HL-60 (cell line): ENCODE data around the gene SLC27A2.

Source experiments
- DNase-seq, 2 experiments: peaks; one replicate each; pipeline ENCODE4 v3.0.0-alpha.2; 2010 to 2020; ENCODE audit warnings: low read depth in 1 of 2, low spot score in 1 of 2
- H3K27ac ChIP-seq: fragments of 250-450 bp; sonication (Bioruptor Pico); replicated peaks from 2 replicates; pipeline ENCODE4 v1.5.1; 2020; ENCODE audit warnings: mild to moderate bottlenecking, moderate library complexity
- H3K27me3 ChIP-seq: fragments of 250-450 bp; sonication (Bioruptor Pico); 2 replicates; pipeline ENCODE4 v1.5.1; 2021; ENCODE audit warnings: mild to moderate bottlenecking, moderate library complexity; ENCODE audit not compliant: insufficient read depth, poor library complexity, severe bottlenecking
- H3K4me3 ChIP-seq: replicated peaks from 2 replicates; pipeline ENCODE4 v1.5.1; 2011; ENCODE audit warnings: mild to moderate bottlenecking, control low read depth, low read length; ENCODE audit not compliant: insufficient read depth
- GABPA ChIP-seq: IDR thresholded peaks from 2 replicates; pipeline ENCODE4 v1.6.1; 2012; ENCODE audit warnings: low read depth
- POLR2AphosphoS5 ChIP-seq: IDR thresholded peaks from 2 replicates; pipeline ENCODE4 v1.6.1; 2012; ENCODE audit warnings: low read depth
- SPI1 ChIP-seq: IDR thresholded peaks from 2 replicates; pipeline ENCODE4 v1.6.1; 2012; ENCODE audit warnings: low read depth, mild to moderate bottlenecking, borderline replicate concordance
- TF ChIP-seq, protein P1 (sequence below): IDR thresholded peaks from 2 replicates; pipeline ENCODE4 v1.6.1; 2012; ENCODE audit warnings: low read depth; ENCODE audit not compliant: insufficient replicate concordance
- TF ChIP-seq, protein P2 (sequence below): IDR thresholded peaks from one replicate; pipeline ENCODE4 v1.5.1; 2011; ENCODE audit warnings: low read length, control low read depth, inconsistent platforms; ENCODE audit not compliant: insufficient read depth

The SLC27A2 gene

DNA sequence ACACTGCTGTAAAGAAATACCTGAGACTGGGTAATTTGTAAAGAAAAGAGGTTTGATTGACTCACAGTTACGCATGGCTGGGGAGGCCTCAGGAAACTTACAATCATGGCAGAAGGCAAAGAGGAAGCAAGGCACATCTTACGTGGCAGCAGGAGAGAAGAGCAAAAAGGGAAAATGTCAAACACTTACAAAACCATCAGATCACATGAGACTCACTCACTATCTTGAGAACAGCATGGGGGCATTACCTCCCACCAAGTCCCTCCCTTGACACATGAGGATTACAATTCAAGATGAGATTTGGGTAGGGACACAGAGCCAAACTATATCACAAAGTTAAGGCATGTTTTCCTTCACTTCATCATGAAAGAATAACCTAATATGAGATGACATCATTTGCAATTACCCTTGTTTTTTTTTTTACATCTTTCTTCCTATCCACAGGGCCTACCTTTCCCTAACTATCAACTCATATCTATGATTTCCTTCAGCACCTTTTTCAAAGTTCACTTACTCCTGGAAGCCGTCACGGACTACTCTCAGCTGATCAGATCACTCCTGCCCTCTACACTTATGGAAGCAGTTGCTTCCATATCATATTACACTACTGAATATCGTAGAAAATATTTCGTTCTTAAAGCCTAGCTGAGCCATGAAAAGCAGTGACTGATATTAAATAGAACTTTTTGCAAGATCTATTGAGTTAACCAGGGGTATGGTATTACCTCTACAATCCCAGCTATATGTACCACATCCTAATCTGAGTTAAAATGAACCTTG lies 37.5 kb upstream of the SLC27A2 start:
- DNase-seq = peak in 1 of 2 experiments; percentile 45
- H3K27me3 ChIP-seq = no peaks in the 10 kb centered on the region
- H3K27ac ChIP-seq = peak overlapping the region; percentile 37
- no peak overlapping the region for H3K4me3 ChIP-seq
- TF ChIP-seq, protein P1, sequence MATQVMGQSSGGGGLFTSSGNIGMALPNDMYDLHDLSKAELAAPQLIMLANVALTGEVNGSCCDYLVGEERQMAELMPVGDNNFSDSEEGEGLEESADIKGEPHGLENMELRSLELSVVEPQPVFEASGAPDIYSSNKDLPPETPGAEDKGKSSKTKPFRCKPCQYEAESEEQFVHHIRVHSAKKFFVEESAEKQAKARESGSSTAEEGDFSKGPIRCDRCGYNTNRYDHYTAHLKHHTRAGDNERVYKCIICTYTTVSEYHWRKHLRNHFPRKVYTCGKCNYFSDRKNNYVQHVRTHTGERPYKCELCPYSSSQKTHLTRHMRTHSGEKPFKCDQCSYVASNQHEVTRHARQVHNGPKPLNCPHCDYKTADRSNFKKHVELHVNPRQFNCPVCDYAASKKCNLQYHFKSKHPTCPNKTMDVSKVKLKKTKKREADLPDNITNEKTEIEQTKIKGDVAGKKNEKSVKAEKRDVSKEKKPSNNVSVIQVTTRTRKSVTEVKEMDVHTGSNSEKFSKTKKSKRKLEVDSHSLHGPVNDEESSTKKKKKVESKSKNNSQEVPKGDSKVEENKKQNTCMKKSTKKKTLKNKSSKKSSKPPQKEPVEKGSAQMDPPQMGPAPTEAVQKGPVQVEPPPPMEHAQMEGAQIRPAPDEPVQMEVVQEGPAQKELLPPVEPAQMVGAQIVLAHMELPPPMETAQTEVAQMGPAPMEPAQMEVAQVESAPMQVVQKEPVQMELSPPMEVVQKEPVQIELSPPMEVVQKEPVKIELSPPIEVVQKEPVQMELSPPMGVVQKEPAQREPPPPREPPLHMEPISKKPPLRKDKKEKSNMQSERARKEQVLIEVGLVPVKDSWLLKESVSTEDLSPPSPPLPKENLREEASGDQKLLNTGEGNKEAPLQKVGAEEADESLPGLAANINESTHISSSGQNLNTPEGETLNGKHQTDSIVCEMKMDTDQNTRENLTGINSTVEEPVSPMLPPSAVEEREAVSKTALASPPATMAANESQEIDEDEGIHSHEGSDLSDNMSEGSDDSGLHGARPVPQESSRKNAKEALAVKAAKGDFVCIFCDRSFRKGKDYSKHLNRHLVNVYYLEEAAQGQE = no peak
- no peak for TF ChIP-seq SPI1
- no peak for TF ChIP-seq GABPA
- TF ChIP-seq, protein P2, sequence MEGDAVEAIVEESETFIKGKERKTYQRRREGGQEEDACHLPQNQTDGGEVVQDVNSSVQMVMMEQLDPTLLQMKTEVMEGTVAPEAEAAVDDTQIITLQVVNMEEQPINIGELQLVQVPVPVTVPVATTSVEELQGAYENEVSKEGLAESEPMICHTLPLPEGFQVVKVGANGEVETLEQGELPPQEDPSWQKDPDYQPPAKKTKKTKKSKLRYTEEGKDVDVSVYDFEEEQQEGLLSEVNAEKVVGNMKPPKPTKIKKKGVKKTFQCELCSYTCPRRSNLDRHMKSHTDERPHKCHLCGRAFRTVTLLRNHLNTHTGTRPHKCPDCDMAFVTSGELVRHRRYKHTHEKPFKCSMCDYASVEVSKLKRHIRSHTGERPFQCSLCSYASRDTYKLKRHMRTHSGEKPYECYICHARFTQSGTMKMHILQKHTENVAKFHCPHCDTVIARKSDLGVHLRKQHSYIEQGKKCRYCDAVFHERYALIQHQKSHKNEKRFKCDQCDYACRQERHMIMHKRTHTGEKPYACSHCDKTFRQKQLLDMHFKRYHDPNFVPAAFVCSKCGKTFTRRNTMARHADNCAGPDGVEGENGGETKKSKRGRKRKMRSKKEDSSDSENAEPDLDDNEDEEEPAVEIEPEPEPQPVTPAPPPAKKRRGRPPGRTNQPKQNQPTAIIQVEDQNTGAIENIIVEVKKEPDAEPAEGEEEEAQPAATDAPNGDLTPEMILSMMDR = no peak
- TF ChIP-seq POLR2AphosphoS5 = no peak

DNA sequence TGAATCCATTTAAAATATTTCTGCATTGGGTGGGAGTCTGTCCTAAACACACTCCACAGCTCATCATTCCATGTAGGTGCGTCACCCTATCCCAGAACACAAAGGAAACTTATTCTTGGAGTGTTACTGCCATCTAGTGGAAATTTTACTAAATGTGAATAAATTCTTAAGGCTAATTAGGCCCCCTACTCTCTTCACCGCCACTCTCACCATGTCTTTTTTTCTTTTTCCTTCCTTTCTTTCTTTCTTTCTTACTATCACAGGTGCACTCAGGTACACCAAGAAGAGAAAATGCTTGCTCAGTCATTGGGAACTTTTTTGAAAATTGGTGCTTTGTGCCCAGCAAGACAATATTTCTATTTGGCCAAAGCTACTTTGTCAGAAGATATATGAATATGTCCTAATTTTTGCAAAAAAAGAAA lies 36.5 kb upstream of the SLC27A2 start:
- no peak overlapping the region for H3K4me3 ChIP-seq
- DNase-seq = peak in 1 of 2 experiments; percentile 49
- no peaks in the 10 kb centered on the region for H3K27me3 ChIP-seq
- peak overlapping the region; percentile 48 for H3K27ac ChIP-seq
- TF ChIP-seq, protein P1 = no peak
- no peak for TF ChIP-seq GABPA
- TF ChIP-seq, protein P2 = no peak
- TF ChIP-seq SPI1 = no peak
- no peak for TF ChIP-seq POLR2AphosphoS5

DNA sequence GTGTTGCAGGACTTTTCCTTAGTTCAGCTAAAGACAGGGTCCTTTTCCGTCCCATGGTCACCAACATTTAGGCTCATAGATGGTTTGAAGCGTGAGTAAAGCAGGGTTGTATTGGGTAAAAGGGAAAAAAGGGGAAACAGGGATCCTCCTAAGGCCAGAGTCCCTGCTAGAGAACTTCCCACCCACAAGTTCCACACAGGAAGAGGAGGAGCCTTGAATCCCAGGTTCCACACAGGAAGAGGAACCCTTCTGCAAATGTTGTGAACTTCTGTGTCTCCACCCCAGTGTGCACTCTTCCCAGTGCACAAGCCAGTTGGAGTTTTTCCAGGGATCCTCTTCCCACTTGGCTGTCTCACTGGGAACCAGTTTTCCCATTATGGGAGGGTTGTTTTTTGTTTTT lies 35.4 kb upstream of the SLC27A2 start:
- H3K27ac ChIP-seq = peak overlapping the region; percentile 29
- peak in 1 of 2 experiments; percentile 52 for DNase-seq
- TF ChIP-seq POLR2AphosphoS5 (no peak), SPI1 (peak; percentile 52; the same call in 1 of the 2 replicates), GABPA (no peak)
- TF ChIP-seq, protein P2 = no peak
- TF ChIP-seq, protein P1 = no peak
- no peaks in the 10 kb centered on the region for H3K27me3 ChIP-seq
- H3K4me3 ChIP-seq = no peak overlapping the region
